ENCODE data around the gene ABHD18.

GRCh38 chr4:128060121-128060698 is 95.0 kb downstream of the ABHD18 start:
- TF ChIP-seq CTCF (IDR thresholded peaks at IDR 0.05; ENCODE audit: poor library complexity, severe bottlenecking), result no peak
- TF ChIP-seq RAD21 (conservative IDR thresholded peaks at IDR 0.05), result no peak
- TF ChIP-seq EZH2 (IDR thresholded peaks at IDR 0.05; ENCODE audit: borderline replicate concordance, insufficient read depth, low read length, poor library complexity, severe bottlenecking), result no peak
- no peak for TF ChIP-seq POLR2AphosphoS5 (IDR thresholded peaks at IDR 0.05)
- no peak for TF ChIP-seq EP300 (conservative IDR thresholded peaks at IDR 0.05; ENCODE audit: poor library complexity, severe bottlenecking)
- no peak for TF ChIP-seq SMC3 (conservative IDR thresholded peaks at IDR 0.05; ENCODE audit: poor library complexity)
- TF ChIP-seq REST (IDR thresholded peaks at IDR 0.05; ENCODE audit: borderline replicate concordance), result no peak
